Liver (tissue), 9 donors: ENCODE measurements around the gene ARCN1. TPM values are rescaled to one million over a fixed set of nuclear protein-coding genes. Genes with fewer than 3 reads are reported as not detected.

Experiments used
- DNase-seq: peaks from one replicate; pipeline ENCODE4 v3.0.0-alpha.2; 2017; ENCODE audit warnings: low spot score
- H3K27ac ChIP-seq, 2 donors: one replicate each; pipeline ENCODE4 v1.7.0; 2013; ENCODE audit warnings: inconsistent platforms in 2 of 2, low read length in 2 of 2, control low read depth in 1 of 2, low read depth in 1 of 2, mild to moderate bottlenecking in 1 of 2
- H3K27me3 ChIP-seq, 4 donors: one replicate each; pipeline versions ENCODE4 v1.6.1 to v1.7.0; 2013; ENCODE audit warnings: low read length in 3 of 4, inconsistent platforms in 1 of 4, mild to moderate bottlenecking in 1 of 4, moderate library complexity in 1 of 4; ENCODE audit not compliant: control insufficient read depth in 4 of 4, insufficient read depth in 4 of 4
- H3K36me3 ChIP-seq, 4 donors: one replicate each; pipeline versions ENCODE4 v1.6.1 to v1.7.0; 2013; ENCODE audit warnings: low read length in 3 of 4, mild to moderate bottlenecking in 3 of 4, low read depth in 1 of 4, moderate library complexity in 1 of 4; ENCODE audit not compliant: control insufficient read depth in 4 of 4, insufficient read depth in 3 of 4
- H3K4me1 ChIP-seq, 4 donors: one replicate each; pipeline versions ENCODE4 v1.6.1 to v1.7.0; 2013; ENCODE audit warnings: low read length in 3 of 4, mild to moderate bottlenecking in 3 of 4, moderate library complexity in 1 of 4; ENCODE audit not compliant: control insufficient read depth in 4 of 4, insufficient read depth in 4 of 4
- H3K4me3 ChIP-seq, 3 donors: one replicate each; pipeline versions ENCODE4 v1.6.1 to v1.7.0; 2013; ENCODE audit warnings: low read length in 3 of 3, control low read depth in 1 of 3, low read depth in 1 of 3, mild to moderate bottlenecking in 1 of 3
- H3K9ac ChIP-seq, 2 donors: one replicate each; pipeline ENCODE4 v1.7.0; 2013; ENCODE audit warnings: low read length in 2 of 2, mild to moderate bottlenecking in 2 of 2, moderate library complexity in 2 of 2, control low read depth in 1 of 2, low read depth in 1 of 2
- H3K9me3 ChIP-seq, 4 donors: one replicate each; pipeline versions ENCODE4 v1.6.1 to v1.7.0; 2013; ENCODE audit warnings: low read length in 3 of 4; ENCODE audit not compliant: control insufficient read depth in 4 of 4
- CTCF ChIP-seq: fragments of 150-350 bp; IDR thresholded peaks from 2 replicates; pipeline ENCODE4 v1.5.1; 2017; ENCODE audit warnings: improper control_type of control experiment, low read depth, low read length; ENCODE audit not compliant: missing input control
- EGR1 ChIP-seq, 2 donors: IDR thresholded peaks; 2 replicates each; pipeline ENCODE4 v1.6.1; 2016 to 2018; ENCODE audit warnings: antibody characterized with exemption in 2 of 2, low read depth in 2 of 2
- FOXA1 ChIP-seq: IDR thresholded peaks from 2 replicates; pipeline ENCODE4 v1.6.1; 2016; ENCODE audit warnings: antibody characterized with exemption
- FOXA2 ChIP-seq: IDR thresholded peaks from 2 replicates; pipeline ENCODE4 v1.6.1; 2016; ENCODE audit warnings: antibody characterized with exemption
- GABPA ChIP-seq, 2 donors: IDR thresholded peaks in 1 of 2; conservative IDR thresholded peaks in 1 of 2; 2 replicates each; pipeline ENCODE4 v1.6.1; 2016; ENCODE audit warnings: antibody characterized with exemption in 2 of 2, mild to moderate bottlenecking in 1 of 2, moderate library complexity in 1 of 2
- HNF4A ChIP-seq, 2 donors: conservative IDR thresholded peaks; 2 replicates each; pipeline ENCODE4 v1.6.1; 2016; ENCODE audit warnings: antibody characterized with exemption in 2 of 2, mild to moderate bottlenecking in 2 of 2
- HNF4G ChIP-seq: IDR thresholded peaks from 2 replicates; pipeline ENCODE4 v1.6.1; 2016; ENCODE audit warnings: antibody characterized with exemption
- JUND ChIP-seq, 2 donors: IDR thresholded peaks; 2 replicates each; pipeline ENCODE4 v1.6.1; 2016; ENCODE audit warnings: antibody characterized with exemption in 2 of 2
- NR2F2 ChIP-seq: IDR thresholded peaks from 2 replicates; pipeline ENCODE4 v1.6.1; 2016; ENCODE audit warnings: antibody characterized with exemption
- RAD21 ChIP-seq, 2 donors: IDR thresholded peaks; 2 replicates each; pipeline ENCODE4 v1.6.1; 2016; ENCODE audit warnings: antibody characterized with exemption in 2 of 2, mild to moderate bottlenecking in 2 of 2
- REST ChIP-seq: IDR thresholded peaks from 2 replicates; pipeline ENCODE4 v1.6.1; 2016; ENCODE audit warnings: antibody characterized with exemption, mild to moderate bottlenecking
- RXRA ChIP-seq, 2 donors: IDR thresholded peaks; 2 replicates each; pipeline ENCODE4 v1.6.1; 2017 to 2018; ENCODE audit warnings: antibody characterized with exemption in 2 of 2, mild to moderate bottlenecking in 1 of 2
- SP1 ChIP-seq: IDR thresholded peaks from 2 replicates; pipeline ENCODE4 v1.6.1; 2018; ENCODE audit warnings: antibody characterized with exemption, mild to moderate bottlenecking
- TAF1 ChIP-seq: conservative IDR thresholded peaks from 2 replicates; pipeline ENCODE4 v1.6.1; 2016; ENCODE audit warnings: antibody characterized with exemption, mild to moderate bottlenecking
- YY1 ChIP-seq: IDR thresholded peaks from 2 replicates; pipeline ENCODE4 v1.6.1; 2016; ENCODE audit warnings: antibody characterized with exemption, mild to moderate bottlenecking
- ZBTB33 ChIP-seq: IDR thresholded peaks from 2 replicates; pipeline ENCODE4 v1.6.1; 2016; ENCODE audit warnings: antibody characterized with exemption
- WGBS: extraction: QIAGEN DNeasy Blood & Tissue Kit; methylation state at CpG from one replicate; pipeline ENCODE4 v1.1.7; 2013; 5-methylcytosine and 5-hydroxymethylcytosine counted together
- polyA plus RNA-seq, 2 donors: library from polyadenylated mRNA; stranded (reverse) in 1 of 2; unstranded in 1 of 2; fragments of 200-250 nt in 1 of 2; fragments of >200 nt in 1 of 2; fragmentation: Nextera tagmentation in 1 of 2; extraction: Ambion mirVana in 1 of 2; gene quantifications; one replicate each; pipeline versions ENCODE4 v1.2.1 to v1.2.3, GENCODE V29; 2013 to 2015
- total RNA-seq, 2 donors: library from RNA; depleted of rRNA; stranded (reverse); fragments of >200 nt; gene quantifications; one replicate each; pipeline ENCODE4 v1.2.3, GENCODE V29; 2014
- TF ChIP-seq, protein P1 (sequence below): IDR thresholded peaks from 2 replicates; pipeline ENCODE4 v1.6.1; 2016; ENCODE audit warnings: antibody characterized with exemption
- donor health status: healthy.
- donor health status: healthy.
- donor health status: healthy.
- donor health status: healthy.
- donor health status: healthy.

Gene ARCN1
- total and polyA plus RNA-seq, 4 donors: 36.7 to 95.4 (median 51.8) TPM

DNA sequence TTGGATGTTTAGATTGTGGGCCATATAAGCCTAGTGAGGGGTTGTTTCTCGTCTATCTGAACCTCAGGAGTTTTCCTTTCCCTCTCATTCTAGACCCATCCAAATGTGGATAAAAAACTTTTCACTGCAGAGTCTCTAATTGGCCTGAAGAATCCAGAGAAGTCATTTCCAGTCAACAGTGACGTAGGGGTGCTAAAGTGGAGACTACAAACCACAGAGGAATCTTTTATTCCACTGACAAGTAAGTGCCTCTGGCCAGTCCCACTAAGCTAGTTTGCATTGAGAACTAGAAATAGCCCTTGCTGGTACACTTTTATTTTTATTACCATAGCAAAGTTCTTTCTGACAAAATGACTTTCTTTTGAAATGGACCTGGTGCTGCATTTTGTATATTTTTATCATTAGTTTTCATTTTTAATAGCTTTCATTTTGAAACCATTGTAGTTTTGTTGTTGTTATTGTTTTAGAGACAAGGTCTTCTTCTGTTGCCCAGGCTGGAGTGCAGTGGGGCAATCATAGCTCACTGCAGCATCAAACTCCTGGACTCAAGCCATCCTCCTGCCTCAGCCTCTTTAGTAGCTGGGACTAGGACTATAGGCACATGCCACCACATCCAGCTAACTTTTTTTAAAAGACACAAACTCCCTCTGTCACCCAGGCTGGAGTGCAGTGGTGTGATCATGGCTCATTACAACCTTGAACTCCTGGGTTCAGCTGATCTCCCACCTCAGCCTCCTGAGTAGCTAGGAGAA, 20.6 kb downstream of the ARCN1 start:
- no peaks in the 10 kb centered on the region for H3K27me3 ChIP-seq
- no peak overlapping the region for H3K9ac ChIP-seq
- H3K36me3 ChIP-seq: peaks cover 9 to 74% (median 60%) of the 10 kb centered on the region in 4 donors
- no peaks in the 10 kb centered on the region for H3K9me3 ChIP-seq
- no peak overlapping the region for H3K27ac ChIP-seq
- TF ChIP-seq SP1: no peak
- no peak for TF ChIP-seq HNF4G
- TF ChIP-seq, protein P1, sequence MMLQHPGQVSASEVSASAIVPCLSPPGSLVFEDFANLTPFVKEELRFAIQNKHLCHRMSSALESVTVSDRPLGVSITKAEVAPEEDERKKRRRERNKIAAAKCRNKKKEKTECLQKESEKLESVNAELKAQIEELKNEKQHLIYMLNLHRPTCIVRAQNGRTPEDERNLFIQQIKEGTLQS: no peak
- TF ChIP-seq FOXA2: no peak
- TF ChIP-seq RXRA (IDR thresholded peaks at IDR 0.05): no peak
- TF ChIP-seq REST: no peak
- no peak for TF ChIP-seq GABPA (IDR thresholded peaks at IDR 0.05 in 1 of 2, conservative IDR thresholded peaks at IDR 0.05 in 1 of 2)
- TF ChIP-seq ZBTB33: no peak
- no peak for TF ChIP-seq NR2F2
- TF ChIP-seq HNF4A (conservative IDR thresholded peaks at IDR 0.05): no peak
- TF ChIP-seq JUND (IDR thresholded peaks at IDR 0.05): no peak
- no peak for TF ChIP-seq TAF1
- TF ChIP-seq FOXA1: no peak
- no peak for TF ChIP-seq EGR1 (IDR thresholded peaks at IDR 0.05; ENCODE audit: low read depth in 2 of 2)
- no peak for TF ChIP-seq RAD21 (IDR thresholded peaks at IDR 0.05)
- TF ChIP-seq YY1: no peak
- TF ChIP-seq CTCF: no peak
- peaks cover 0 to 3% (median 0%) of the 10 kb centered on the region in 4 donors for H3K4me1 ChIP-seq
- H3K4me3 ChIP-seq: no peak overlapping the region
- no peak for DNase-seq
- WGBS: 90% methylated on average over 2 of the region's 2 CpGs
